HG02840 (cell line): Measurements from ENCODE around the gene CCDC90B.

Experiments
- ATAC-seq: cut with Tn5 transposase; IDR thresholded peaks from one replicate; pipeline ENCODE4 v1.9.1; 2021; ENCODE audit warnings: mild to moderate bottlenecking, moderate library complexity, moderate number of reproducible peaks; ENCODE audit not compliant: unreplicated experiment, low FRiP score

CCDC90B gene

GRCh38 chr11:83249445-83249844, 36.7 kb downstream of the CCDC90B start:
- no peak for ATAC-seq

- ATAC-seq: no peak
These were observed 44.7 kb downstream of the CCDC90B start for GRCh38 chr11:83241291-83241946.

GRCh38 chr11:83238111-83238510, 48.1 kb downstream of the CCDC90B start:
- no peak for ATAC-seq

- ATAC-seq: no peak
These were observed 50.3 kb downstream of the CCDC90B start for GRCh38 chr11:83235825-83236224.

- ATAC-seq: no peak
These were observed 62.7 kb downstream of the CCDC90B start for GRCh38 chr11:83223457-83223856.

GRCh38 chr11:83222499-83222898, 63.7 kb downstream of the CCDC90B start:
- no peak for ATAC-seq

- ATAC-seq: no peak
These were observed 64.5 kb downstream of the CCDC90B start for GRCh38 chr11:83221694-83222093.

GRCh38 chr11:83220260-83220659, 65.9 kb downstream of the CCDC90B start:
- no peak for ATAC-seq

- ATAC-seq: no peak
These were observed 67.1 kb downstream of the CCDC90B start for GRCh38 chr11:83219095-83219494.
